Measurements from ENCODE around the gene TMEM8B.

The TMEM8B gene

DNA sequence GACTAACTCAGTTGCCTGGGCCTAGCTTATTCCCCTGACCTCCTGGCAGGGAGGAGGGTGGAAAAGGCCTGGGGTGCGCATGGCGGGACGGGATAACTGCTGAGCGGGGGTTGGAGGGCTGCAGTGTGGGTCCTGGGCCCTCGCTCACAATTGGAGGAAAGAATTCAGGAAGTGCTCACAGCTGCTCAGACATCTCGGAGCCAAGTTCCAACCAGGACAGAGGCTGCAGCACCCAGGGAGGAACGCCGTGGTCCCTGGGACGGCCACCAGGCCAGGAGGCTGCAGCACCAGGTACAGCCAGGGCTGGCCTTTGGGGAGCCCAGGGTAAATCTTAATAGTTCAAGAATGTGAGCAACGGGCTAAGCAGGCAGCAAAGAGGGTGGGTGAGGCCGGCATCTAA, 80.2 kb downstream of the TMEM8B start, which contains the start of gene SPAAR:
Gene SPAAR (plus strand): TSS at position 217 of the 400 bp plus-strand sequence. CDS start 974 bp downstream, outside the sequence.
- Histone ChIP-seq H3K27me3 (ENCODE audit: insufficient read depth, poor library complexity, severe bottlenecking) (peaks cover 2% of the 10 kb centered on the region), H3K27ac (replicated peaks) (no peak within 1 kb of the TSS), H3K4me3 (replicated peaks; ENCODE audit: insufficient read depth, low read length) (no peak within 1 kb of the TSS)
- TF ChIP-seq POLR2AphosphoS5 (IDR thresholded peaks at IDR 0.05; ENCODE audit: low read depth) (no peak), SPI1 (IDR thresholded peaks at IDR 0.05; ENCODE audit: borderline replicate concordance, low read depth) (no peak), GABPA (IDR thresholded peaks at IDR 0.05; ENCODE audit: low read depth) (no peak)
- TF ChIP-seq, protein P1, sequence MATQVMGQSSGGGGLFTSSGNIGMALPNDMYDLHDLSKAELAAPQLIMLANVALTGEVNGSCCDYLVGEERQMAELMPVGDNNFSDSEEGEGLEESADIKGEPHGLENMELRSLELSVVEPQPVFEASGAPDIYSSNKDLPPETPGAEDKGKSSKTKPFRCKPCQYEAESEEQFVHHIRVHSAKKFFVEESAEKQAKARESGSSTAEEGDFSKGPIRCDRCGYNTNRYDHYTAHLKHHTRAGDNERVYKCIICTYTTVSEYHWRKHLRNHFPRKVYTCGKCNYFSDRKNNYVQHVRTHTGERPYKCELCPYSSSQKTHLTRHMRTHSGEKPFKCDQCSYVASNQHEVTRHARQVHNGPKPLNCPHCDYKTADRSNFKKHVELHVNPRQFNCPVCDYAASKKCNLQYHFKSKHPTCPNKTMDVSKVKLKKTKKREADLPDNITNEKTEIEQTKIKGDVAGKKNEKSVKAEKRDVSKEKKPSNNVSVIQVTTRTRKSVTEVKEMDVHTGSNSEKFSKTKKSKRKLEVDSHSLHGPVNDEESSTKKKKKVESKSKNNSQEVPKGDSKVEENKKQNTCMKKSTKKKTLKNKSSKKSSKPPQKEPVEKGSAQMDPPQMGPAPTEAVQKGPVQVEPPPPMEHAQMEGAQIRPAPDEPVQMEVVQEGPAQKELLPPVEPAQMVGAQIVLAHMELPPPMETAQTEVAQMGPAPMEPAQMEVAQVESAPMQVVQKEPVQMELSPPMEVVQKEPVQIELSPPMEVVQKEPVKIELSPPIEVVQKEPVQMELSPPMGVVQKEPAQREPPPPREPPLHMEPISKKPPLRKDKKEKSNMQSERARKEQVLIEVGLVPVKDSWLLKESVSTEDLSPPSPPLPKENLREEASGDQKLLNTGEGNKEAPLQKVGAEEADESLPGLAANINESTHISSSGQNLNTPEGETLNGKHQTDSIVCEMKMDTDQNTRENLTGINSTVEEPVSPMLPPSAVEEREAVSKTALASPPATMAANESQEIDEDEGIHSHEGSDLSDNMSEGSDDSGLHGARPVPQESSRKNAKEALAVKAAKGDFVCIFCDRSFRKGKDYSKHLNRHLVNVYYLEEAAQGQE (IDR thresholded peaks at IDR 0.05; ENCODE audit: insufficient replicate concordance, low read depth): no peak
- TF ChIP-seq, protein P2, sequence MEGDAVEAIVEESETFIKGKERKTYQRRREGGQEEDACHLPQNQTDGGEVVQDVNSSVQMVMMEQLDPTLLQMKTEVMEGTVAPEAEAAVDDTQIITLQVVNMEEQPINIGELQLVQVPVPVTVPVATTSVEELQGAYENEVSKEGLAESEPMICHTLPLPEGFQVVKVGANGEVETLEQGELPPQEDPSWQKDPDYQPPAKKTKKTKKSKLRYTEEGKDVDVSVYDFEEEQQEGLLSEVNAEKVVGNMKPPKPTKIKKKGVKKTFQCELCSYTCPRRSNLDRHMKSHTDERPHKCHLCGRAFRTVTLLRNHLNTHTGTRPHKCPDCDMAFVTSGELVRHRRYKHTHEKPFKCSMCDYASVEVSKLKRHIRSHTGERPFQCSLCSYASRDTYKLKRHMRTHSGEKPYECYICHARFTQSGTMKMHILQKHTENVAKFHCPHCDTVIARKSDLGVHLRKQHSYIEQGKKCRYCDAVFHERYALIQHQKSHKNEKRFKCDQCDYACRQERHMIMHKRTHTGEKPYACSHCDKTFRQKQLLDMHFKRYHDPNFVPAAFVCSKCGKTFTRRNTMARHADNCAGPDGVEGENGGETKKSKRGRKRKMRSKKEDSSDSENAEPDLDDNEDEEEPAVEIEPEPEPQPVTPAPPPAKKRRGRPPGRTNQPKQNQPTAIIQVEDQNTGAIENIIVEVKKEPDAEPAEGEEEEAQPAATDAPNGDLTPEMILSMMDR (IDR thresholded peaks at IDR 0.05; ENCODE audit: insufficient read depth, low read length): no peak
- DNase-seq (ENCODE audit: low read depth in 1 of 2, low spot score in 1 of 2): no peak

DNA sequence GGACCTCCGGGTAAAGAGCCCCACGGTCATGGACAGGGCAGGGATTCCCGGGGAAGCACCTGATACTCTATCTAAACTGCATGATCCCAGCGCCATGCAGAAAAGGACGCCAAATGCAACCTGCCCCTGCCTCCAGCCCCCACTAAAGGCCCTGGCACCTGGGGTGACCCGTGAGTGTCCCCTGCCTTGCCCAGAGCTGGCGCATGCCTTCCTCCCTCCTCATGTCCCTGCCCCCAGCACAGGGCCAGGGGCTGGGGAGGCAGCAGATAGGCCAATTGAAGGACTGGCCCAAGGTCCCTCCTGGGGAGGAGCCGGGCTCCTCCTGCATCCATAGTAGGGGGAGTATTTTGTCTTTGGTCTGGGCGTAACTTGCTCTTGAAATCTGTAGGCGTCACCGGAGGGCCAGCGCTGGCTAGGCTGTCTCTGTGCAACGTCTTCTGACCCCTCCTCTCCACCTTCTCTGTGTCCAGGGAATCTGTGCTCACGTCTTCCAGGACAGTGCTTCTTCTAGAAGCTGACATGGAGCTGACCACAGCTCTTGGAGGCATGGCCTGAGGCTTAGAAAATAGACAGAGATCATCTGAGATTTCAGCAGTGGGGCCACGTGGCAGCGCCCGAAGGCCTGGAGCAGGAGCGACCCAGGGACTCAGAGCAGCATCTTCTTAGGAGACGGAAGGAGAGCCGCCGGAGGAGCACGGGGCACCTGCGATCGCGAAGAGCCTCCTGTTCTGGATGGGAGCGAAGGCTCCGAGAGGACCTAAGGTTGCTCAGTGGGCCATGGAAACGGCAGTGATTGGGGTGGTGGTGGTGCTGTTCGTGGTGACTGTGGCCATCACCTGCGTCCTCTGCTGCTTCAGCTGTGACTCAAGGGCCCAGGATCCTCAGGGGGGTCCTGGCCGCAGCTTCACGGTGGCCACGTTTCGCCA, 80.9 kb downstream of the TMEM8B start:
- TF ChIP-seq GABPA (IDR thresholded peaks at IDR 0.05; ENCODE audit: low read depth): no peak
- TF ChIP-seq POLR2AphosphoS5 (IDR thresholded peaks at IDR 0.05; ENCODE audit: low read depth): no peak
- TF ChIP-seq, protein P1 (IDR thresholded peaks at IDR 0.05; ENCODE audit: insufficient replicate concordance, low read depth): no peak
- TF ChIP-seq, protein P2 (IDR thresholded peaks at IDR 0.05; ENCODE audit: insufficient read depth, low read length): no peak
- TF ChIP-seq SPI1 (IDR thresholded peaks at IDR 0.05; ENCODE audit: borderline replicate concordance, low read depth): no peak
- Histone ChIP-seq H3K4me3 (replicated peaks; ENCODE audit: insufficient read depth, low read length) (no peak overlapping the region), H3K27ac (replicated peaks) (no peak overlapping the region), H3K27me3 (ENCODE audit: insufficient read depth, poor library complexity, severe bottlenecking) (no peaks in the 10 kb centered on the region)
- DNase-seq (ENCODE audit: low read depth in 1 of 2, low spot score in 1 of 2): no peak

DNA sequence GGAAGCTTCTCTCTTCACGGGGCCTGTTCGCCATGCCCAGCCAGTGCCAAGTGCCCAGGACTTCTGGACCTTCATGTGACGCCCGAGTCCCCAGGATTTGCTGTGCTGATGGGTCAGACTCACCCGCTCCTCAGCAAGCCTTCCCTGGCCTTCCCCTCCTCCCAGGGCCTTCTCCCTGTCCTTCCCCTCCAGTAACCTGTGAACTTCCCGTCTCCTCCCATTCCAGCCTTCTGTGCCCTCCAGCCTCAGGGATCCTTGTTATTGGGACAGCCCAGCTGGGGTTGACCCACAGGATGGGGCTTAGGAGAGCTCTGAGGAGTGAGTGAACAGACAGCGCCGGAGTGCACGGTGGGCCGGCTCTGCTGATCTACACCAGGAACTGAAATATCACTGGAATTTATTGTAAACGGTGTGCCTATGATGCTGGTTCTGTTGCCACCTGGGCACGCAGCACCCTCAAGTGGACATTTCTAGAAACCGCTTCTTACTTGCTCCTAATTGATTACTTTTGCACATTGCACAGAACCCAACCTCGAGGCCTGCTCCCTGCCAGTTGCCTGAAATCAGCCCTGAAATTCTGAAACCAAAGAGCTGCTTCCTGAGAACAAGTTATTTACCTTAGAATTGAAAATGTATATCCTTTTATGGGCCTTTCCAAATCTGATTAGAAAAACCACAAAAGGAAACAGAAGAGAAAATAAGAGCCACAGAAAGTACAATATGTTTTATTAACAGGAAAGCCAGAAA, 81.8 kb downstream of the TMEM8B start:
- DNase-seq (ENCODE audit: low read depth in 1 of 2, low spot score in 1 of 2): peak; percentile 30 to 34
- no peak overlapping the region for H3K4me3 ChIP-seq (replicated peaks; ENCODE audit: insufficient read depth, low read length)
- no peaks in the 10 kb centered on the region for H3K27me3 ChIP-seq (ENCODE audit: insufficient read depth, poor library complexity, severe bottlenecking)
- no peak for TF ChIP-seq SPI1 (IDR thresholded peaks at IDR 0.05; ENCODE audit: borderline replicate concordance, low read depth)
- TF ChIP-seq GABPA (IDR thresholded peaks at IDR 0.05; ENCODE audit: low read depth): no peak
- TF ChIP-seq, protein P2 (IDR thresholded peaks at IDR 0.05; ENCODE audit: insufficient read depth, low read length): peak; percentile 46
- TF ChIP-seq, protein P1 (IDR thresholded peaks at IDR 0.05; ENCODE audit: insufficient replicate concordance, low read depth): no peak
- no peak for TF ChIP-seq POLR2AphosphoS5 (IDR thresholded peaks at IDR 0.05; ENCODE audit: low read depth)
- H3K27ac ChIP-seq (replicated peaks): no peak overlapping the region
